NCI-H345 treated with DMSO at 0.1 percent for 48 hours (cell line): ENCODE results near the gene ZNG1F.
"Not testable (repeated sequence)": the region's sequence is repeated elsewhere in the genome, so short reads cannot be mapped to it uniquely, and the experiment has no call there.

Source experiments
- DNase-seq: peaks from one replicate; lab custom pipeline; 2025; ENCODE audit not compliant: unreplicated experiment; lab: John Stamatoyannopoulos, UW

The ZNG1F gene

GRCh38 chr9:41123812-41124211 is 65.3 kb downstream of the ZNG1F start:
- DNase-seq = not testable (repeated sequence)

GRCh38 chr9:41123396-41123795 is 65.7 kb downstream of the ZNG1F start:
- DNase-seq = not testable (repeated sequence)

- DNase-seq = not testable (repeated sequence)
Measured at GRCh38 chr9:41120696-41121095, 68.4 kb downstream of the ZNG1F start.

GRCh38 chr9:41119719-41120118 is 69.4 kb downstream of the ZNG1F start:
- DNase-seq = not testable (repeated sequence)

- not testable (repeated sequence) for DNase-seq
Measured at GRCh38 chr9:41119311-41119710, 69.8 kb downstream of the ZNG1F start.

GRCh38 chr9:41113348-41113747 is 75.8 kb downstream of the ZNG1F start:
- not testable (repeated sequence) for DNase-seq

- DNase-seq = not testable (repeated sequence)
Measured at GRCh38 chr9:41111414-41111813, 77.7 kb downstream of the ZNG1F start.

- DNase-seq = not testable (repeated sequence)
Measured at GRCh38 chr9:41110913-41111312, 78.2 kb downstream of the ZNG1F start.

- not testable (repeated sequence) for DNase-seq
Measured at GRCh38 chr9:41109253-41109652, 79.9 kb downstream of the ZNG1F start.

GRCh38 chr9:41108816-41109215 is 80.3 kb downstream of the ZNG1F start:
- DNase-seq = not testable (repeated sequence)

GRCh38 chr9:41106472-41107116 is 82.5 kb downstream of the ZNG1F start:
- not testable (repeated sequence) for DNase-seq

- DNase-seq = not testable (repeated sequence)
Measured at GRCh38 chr9:41105557-41106253, 83.4 kb downstream of the ZNG1F start.

GRCh38 chr9:41104542-41104941 is 84.6 kb downstream of the ZNG1F start:
- not testable (repeated sequence) for DNase-seq

GRCh38 chr9:41100508-41100907 is 88.6 kb downstream of the ZNG1F start:
- not testable (repeated sequence) for DNase-seq

GRCh38 chr9:41098759-41099158 is 90.4 kb downstream of the ZNG1F start:
- not testable (repeated sequence) for DNase-seq

GRCh38 chr9:41095060-41095459 is 94.1 kb downstream of the ZNG1F start:
- DNase-seq = not testable (repeated sequence)

GRCh38 chr9:41094010-41094773 is 94.9 kb downstream of the ZNG1F start:
- DNase-seq = not testable (repeated sequence)

- not testable (repeated sequence) for DNase-seq
Measured at GRCh38 chr9:41090922-41091321, 98.2 kb downstream of the ZNG1F start.

GRCh38 chr9:41090386-41090785 is 98.7 kb downstream of the ZNG1F start:
- DNase-seq = not testable (repeated sequence)

- not testable (repeated sequence) for DNase-seq
Measured at GRCh38 chr9:41088450-41089059, 100.6 kb downstream of the ZNG1F start.

GRCh38 chr9:41087929-41088328 is 101.2 kb downstream of the ZNG1F start:
- DNase-seq = not testable (repeated sequence)
